Liver (tissue), 9 donors: Measurements from ENCODE around the gene DUS1L. TPM values are rescaled to one million over a fixed set of nuclear protein-coding genes. Genes with fewer than 3 reads are reported as not detected.

Experiments used
- DNase-seq: peaks from one replicate; pipeline ENCODE4 v3.0.0-alpha.2; 2017; ENCODE audit warnings: low spot score
- H3K27ac ChIP-seq, 2 donors: one replicate each; pipeline ENCODE4 v1.7.0; 2013; ENCODE audit warnings: inconsistent platforms in 2 of 2, low read length in 2 of 2, control low read depth in 1 of 2, low read depth in 1 of 2, mild to moderate bottlenecking in 1 of 2
- H3K27me3 ChIP-seq, 4 donors: one replicate each; pipeline versions ENCODE4 v1.6.1 to v1.7.0; 2013; ENCODE audit warnings: low read length in 3 of 4, inconsistent platforms in 1 of 4, mild to moderate bottlenecking in 1 of 4, moderate library complexity in 1 of 4; ENCODE audit not compliant: control insufficient read depth in 4 of 4, insufficient read depth in 4 of 4
- H3K36me3 ChIP-seq, 4 donors: one replicate each; pipeline versions ENCODE4 v1.6.1 to v1.7.0; 2013; ENCODE audit warnings: low read length in 3 of 4, mild to moderate bottlenecking in 3 of 4, low read depth in 1 of 4, moderate library complexity in 1 of 4; ENCODE audit not compliant: control insufficient read depth in 4 of 4, insufficient read depth in 3 of 4
- H3K4me1 ChIP-seq, 4 donors: one replicate each; pipeline versions ENCODE4 v1.6.1 to v1.7.0; 2013; ENCODE audit warnings: low read length in 3 of 4, mild to moderate bottlenecking in 3 of 4, moderate library complexity in 1 of 4; ENCODE audit not compliant: control insufficient read depth in 4 of 4, insufficient read depth in 4 of 4
- H3K4me3 ChIP-seq, 3 donors: one replicate each; pipeline versions ENCODE4 v1.6.1 to v1.7.0; 2013; ENCODE audit warnings: low read length in 3 of 3, control low read depth in 1 of 3, low read depth in 1 of 3, mild to moderate bottlenecking in 1 of 3
- H3K9ac ChIP-seq, 2 donors: one replicate each; pipeline ENCODE4 v1.7.0; 2013; ENCODE audit warnings: low read length in 2 of 2, mild to moderate bottlenecking in 2 of 2, moderate library complexity in 2 of 2, control low read depth in 1 of 2, low read depth in 1 of 2
- H3K9me3 ChIP-seq, 4 donors: one replicate each; pipeline versions ENCODE4 v1.6.1 to v1.7.0; 2013; ENCODE audit warnings: low read length in 3 of 4; ENCODE audit not compliant: control insufficient read depth in 4 of 4
- EGR1 ChIP-seq, 2 donors: IDR thresholded peaks; 2 replicates each; pipeline ENCODE4 v1.6.1; 2016 to 2018; ENCODE audit warnings: antibody characterized with exemption in 2 of 2, low read depth in 2 of 2
- FOXA1 ChIP-seq: IDR thresholded peaks from 2 replicates; pipeline ENCODE4 v1.6.1; 2016; ENCODE audit warnings: antibody characterized with exemption
- FOXA2 ChIP-seq: IDR thresholded peaks from 2 replicates; pipeline ENCODE4 v1.6.1; 2016; ENCODE audit warnings: antibody characterized with exemption
- JUND ChIP-seq, 2 donors: IDR thresholded peaks; 2 replicates each; pipeline ENCODE4 v1.6.1; 2016; ENCODE audit warnings: antibody characterized with exemption in 2 of 2
- RAD21 ChIP-seq, 2 donors: IDR thresholded peaks; 2 replicates each; pipeline ENCODE4 v1.6.1; 2016; ENCODE audit warnings: antibody characterized with exemption in 2 of 2, mild to moderate bottlenecking in 2 of 2
- SP1 ChIP-seq: IDR thresholded peaks from 2 replicates; pipeline ENCODE4 v1.6.1; 2018; ENCODE audit warnings: antibody characterized with exemption, mild to moderate bottlenecking
- TAF1 ChIP-seq: conservative IDR thresholded peaks from 2 replicates; pipeline ENCODE4 v1.6.1; 2016; ENCODE audit warnings: antibody characterized with exemption, mild to moderate bottlenecking
- WGBS: extraction: QIAGEN DNeasy Blood & Tissue Kit; methylation state at CpG from one replicate; pipeline ENCODE4 v1.1.7; 2013; 5-methylcytosine and 5-hydroxymethylcytosine counted together
- polyA plus RNA-seq, 2 donors: library from polyadenylated mRNA; stranded (reverse) in 1 of 2; unstranded in 1 of 2; fragments of 200-250 nt in 1 of 2; fragments of >200 nt in 1 of 2; fragmentation: Nextera tagmentation in 1 of 2; extraction: Ambion mirVana in 1 of 2; gene quantifications; one replicate each; pipeline versions ENCODE4 v1.2.1 to v1.2.3, GENCODE V29; 2013 to 2015
- total RNA-seq, 2 donors: library from RNA; depleted of rRNA; stranded (reverse); fragments of >200 nt; gene quantifications; one replicate each; pipeline ENCODE4 v1.2.3, GENCODE V29; 2014
- TF ChIP-seq, protein P1 (sequence below): IDR thresholded peaks from 2 replicates; pipeline ENCODE4 v1.6.1; 2016; ENCODE audit warnings: antibody characterized with exemption
- TF ChIP-seq, protein P2 (sequence below): IDR thresholded peaks from 2 replicates; pipeline ENCODE4 v1.6.1; 2016; ENCODE audit warnings: antibody characterized with exemption, mild to moderate bottlenecking
- TF ChIP-seq, protein P3 (sequence below): IDR thresholded peaks from 2 replicates; pipeline ENCODE4 v1.6.1; 2016; ENCODE audit warnings: antibody characterized with exemption
- TF ChIP-seq, protein P4 (sequence below): IDR thresholded peaks from 2 replicates; pipeline ENCODE4 v1.6.1; 2016; ENCODE audit warnings: antibody characterized with exemption
- donor health status: healthy.
- donor health status: healthy.
- donor health status: healthy.
- donor health status: healthy.
- donor health status: healthy.

DUS1L gene
- total and polyA plus RNA-seq, 4 donors, result 40.6 to 74.7 (median 53.3) TPM

DNA sequence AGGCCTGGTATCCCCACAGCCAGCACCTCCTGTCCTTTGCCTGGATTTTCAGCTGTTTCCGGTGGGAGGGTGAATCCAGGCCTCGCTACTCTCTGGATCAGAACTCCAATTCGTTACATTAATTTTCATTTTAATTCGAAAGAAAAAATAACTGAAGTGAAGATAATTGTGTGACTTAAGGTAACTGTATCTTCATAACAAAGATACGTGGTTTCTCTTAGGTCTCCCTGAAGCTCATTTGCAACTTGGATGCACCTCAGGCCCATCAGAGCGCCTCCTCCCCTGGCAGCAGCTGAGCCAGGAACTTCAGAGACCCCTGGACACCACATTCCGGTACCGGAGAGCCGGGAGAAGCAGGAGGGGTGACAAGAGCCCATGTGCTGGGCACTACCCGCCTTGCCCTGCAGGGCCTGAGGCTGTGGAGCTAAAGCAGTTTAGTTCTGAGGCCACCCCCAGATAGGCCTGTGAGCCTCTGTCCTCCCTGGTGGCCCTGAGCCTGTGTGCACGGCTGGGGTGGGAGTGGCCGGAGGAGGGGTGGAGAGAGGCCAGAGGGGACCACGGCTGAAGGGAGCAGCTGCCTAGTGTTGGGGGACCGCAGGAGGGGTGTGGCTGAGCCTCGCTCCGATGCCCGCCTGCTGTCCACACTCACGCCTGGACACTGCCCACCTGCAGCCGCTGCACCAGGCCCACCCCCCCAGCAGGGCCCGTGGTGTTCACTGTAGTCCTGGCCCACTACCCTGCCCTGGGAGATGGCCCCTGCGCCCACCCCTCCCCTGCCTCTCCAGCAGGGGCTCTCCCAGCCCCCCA, 11.4 kb upstream of the DUS1L start:
- TF ChIP-seq JUND (IDR thresholded peaks at IDR 0.05) (peak in 1 of 2 donors; percentile 30), RAD21 (IDR thresholded peaks at IDR 0.05) (peak in 1 of 2 donors; percentile 3)
- TF ChIP-seq, protein P1, sequence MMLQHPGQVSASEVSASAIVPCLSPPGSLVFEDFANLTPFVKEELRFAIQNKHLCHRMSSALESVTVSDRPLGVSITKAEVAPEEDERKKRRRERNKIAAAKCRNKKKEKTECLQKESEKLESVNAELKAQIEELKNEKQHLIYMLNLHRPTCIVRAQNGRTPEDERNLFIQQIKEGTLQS, result no peak
- peaks cover 17 to 24% (median 22%) of the 10 kb centered on the region in 4 donors for H3K36me3 ChIP-seq
- H3K4me1 ChIP-seq, result peaks cover 0 to 7% (median 0%) of the 10 kb centered on the region in 4 donors
- no peak overlapping the region for H3K27ac ChIP-seq
- 61% methylated on average over 21 of the region's 21 CpGs for WGBS
- no peak overlapping the region for H3K4me3 ChIP-seq
- H3K9ac ChIP-seq, result no peak overlapping the region
- no peaks in the 10 kb centered on the region for H3K9me3 ChIP-seq
- H3K27me3 ChIP-seq, result no peaks in the 10 kb centered on the region
- DNase-seq, result no peak

DNA sequence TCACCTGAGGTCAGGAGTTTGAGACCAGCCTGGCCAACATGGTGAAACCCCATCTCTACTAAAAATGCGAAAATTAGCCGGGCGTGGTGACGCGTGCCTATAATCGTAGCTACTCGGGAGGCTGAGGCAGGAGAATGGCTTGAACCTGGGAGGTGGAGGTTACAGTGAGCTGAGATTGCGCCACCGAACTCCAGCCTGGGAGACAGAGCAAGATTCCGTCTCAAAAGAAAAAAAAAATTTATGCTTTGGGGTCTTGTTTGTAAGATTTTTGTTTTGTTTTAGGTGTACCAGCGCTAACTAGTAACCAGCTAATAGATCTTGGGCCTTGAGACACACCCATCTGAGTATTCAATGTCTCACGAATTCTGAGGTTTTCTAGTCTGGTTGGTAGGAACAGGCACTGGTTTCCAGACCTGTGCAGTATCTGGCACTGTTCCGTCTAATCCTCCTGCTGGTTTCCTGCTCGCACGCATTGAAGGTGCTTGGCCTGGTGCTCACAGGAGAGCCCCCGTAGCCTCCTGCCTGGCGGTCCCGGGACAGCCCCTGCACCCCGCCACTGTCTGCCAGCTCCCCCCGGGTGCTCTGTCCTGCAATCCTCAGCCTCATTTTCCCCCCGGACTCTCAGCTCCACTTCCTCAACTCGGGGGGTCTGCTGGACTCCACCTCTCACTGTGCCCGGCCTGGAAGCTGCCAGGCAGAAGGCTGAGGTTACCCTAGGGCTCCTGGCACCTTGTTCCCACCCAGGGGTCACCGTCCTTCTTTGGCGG, 10.6 kb upstream of the DUS1L start:
- Histone ChIP-seq H3K4me1 (peaks cover 0 to 7% (median 0%) of the 10 kb centered on the region in 4 donors), H3K27ac (no peak overlapping the region), H3K4me3 (no peak overlapping the region), H3K27me3 (no peaks in the 10 kb centered on the region), H3K36me3 (peaks cover 17 to 23% (median 18%) of the 10 kb centered on the region in 4 donors), H3K9me3 (no peaks in the 10 kb centered on the region), H3K9ac (no peak overlapping the region)
- TF ChIP-seq TAF1 (no peak), FOXA2 (no peak), SP1 (no peak), FOXA1 (no peak), JUND (IDR thresholded peaks at IDR 0.05) (no peak), EGR1 (IDR thresholded peaks at IDR 0.05; ENCODE audit: low read depth in 2 of 2) (no peak)
- TF ChIP-seq, protein P2, sequence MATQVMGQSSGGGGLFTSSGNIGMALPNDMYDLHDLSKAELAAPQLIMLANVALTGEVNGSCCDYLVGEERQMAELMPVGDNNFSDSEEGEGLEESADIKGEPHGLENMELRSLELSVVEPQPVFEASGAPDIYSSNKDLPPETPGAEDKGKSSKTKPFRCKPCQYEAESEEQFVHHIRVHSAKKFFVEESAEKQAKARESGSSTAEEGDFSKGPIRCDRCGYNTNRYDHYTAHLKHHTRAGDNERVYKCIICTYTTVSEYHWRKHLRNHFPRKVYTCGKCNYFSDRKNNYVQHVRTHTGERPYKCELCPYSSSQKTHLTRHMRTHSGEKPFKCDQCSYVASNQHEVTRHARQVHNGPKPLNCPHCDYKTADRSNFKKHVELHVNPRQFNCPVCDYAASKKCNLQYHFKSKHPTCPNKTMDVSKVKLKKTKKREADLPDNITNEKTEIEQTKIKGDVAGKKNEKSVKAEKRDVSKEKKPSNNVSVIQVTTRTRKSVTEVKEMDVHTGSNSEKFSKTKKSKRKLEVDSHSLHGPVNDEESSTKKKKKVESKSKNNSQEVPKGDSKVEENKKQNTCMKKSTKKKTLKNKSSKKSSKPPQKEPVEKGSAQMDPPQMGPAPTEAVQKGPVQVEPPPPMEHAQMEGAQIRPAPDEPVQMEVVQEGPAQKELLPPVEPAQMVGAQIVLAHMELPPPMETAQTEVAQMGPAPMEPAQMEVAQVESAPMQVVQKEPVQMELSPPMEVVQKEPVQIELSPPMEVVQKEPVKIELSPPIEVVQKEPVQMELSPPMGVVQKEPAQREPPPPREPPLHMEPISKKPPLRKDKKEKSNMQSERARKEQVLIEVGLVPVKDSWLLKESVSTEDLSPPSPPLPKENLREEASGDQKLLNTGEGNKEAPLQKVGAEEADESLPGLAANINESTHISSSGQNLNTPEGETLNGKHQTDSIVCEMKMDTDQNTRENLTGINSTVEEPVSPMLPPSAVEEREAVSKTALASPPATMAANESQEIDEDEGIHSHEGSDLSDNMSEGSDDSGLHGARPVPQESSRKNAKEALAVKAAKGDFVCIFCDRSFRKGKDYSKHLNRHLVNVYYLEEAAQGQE, result no peak
- TF ChIP-seq, protein P3, sequence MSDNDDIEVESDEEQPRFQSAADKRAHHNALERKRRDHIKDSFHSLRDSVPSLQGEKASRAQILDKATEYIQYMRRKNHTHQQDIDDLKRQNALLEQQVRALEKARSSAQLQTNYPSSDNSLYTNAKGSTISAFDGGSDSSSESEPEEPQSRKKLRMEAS, result no peak
- TF ChIP-seq, protein P1, result no peak
- TF ChIP-seq, protein P4, sequence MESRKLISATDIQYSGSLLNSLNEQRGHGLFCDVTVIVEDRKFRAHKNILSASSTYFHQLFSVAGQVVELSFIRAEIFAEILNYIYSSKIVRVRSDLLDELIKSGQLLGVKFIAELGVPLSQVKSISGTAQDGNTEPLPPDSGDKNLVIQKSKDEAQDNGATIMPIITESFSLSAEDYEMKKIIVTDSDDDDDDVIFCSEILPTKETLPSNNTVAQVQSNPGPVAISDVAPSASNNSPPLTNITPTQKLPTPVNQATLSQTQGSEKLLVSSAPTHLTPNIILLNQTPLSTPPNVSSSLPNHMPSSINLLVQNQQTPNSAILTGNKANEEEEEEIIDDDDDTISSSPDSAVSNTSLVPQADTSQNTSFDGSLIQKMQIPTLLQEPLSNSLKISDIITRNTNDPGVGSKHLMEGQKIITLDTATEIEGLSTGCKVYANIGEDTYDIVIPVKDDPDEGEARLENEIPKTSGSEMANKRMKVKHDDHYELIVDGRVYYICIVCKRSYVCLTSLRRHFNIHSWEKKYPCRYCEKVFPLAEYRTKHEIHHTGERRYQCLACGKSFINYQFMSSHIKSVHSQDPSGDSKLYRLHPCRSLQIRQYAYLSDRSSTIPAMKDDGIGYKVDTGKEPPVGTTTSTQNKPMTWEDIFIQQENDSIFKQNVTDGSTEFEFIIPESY, result no peak
- DNase-seq, result no peak
- WGBS, result 53% methylated on average over 25 of the region's 25 CpGs
